Mesenteric fat pad (tissue), 1 donor: ENCODE measurements around the gene HHLA2. TPM values are rescaled to one million over a fixed set of nuclear protein-coding genes. Genes with fewer than 3 reads are reported as not detected.
"Not testable (repeated sequence)": the region's sequence is repeated elsewhere in the genome, so short reads cannot be mapped to it uniquely, and the experiment has no call there.

Experiments
- DNase-seq: peaks from one replicate; pipeline ENCODE4 v3.0.0-alpha.2; 2020; ENCODE audit warnings: low spot score
- total RNA-seq: library from RNA; stranded (reverse); fragmentation: NEBNext Ultra II Directional; extraction: Animal tissue kit (Norgen Biotek cat#: 25700); gene quantifications from one replicate; pipeline ENCODE4 v1.2.1, GENCODE V29; 2021
- donor health status: DM: yes; HTN: yes; CAD: no.

The HHLA2 gene
- total RNA-seq, 1 donor from 2014 or later, result 0.32 TPM

- no peak for DNase-seq
Measured at GRCh38 chr3:108341911-108342310, 45.6 kb downstream of the HHLA2 start.

GRCh38 chr3:108342837-108343486 lies 46.6 kb downstream of the HHLA2 start:
- no peak for DNase-seq

GRCh38 chr3:108343491-108343890 lies 47.1 kb downstream of the HHLA2 start:
- DNase-seq, result no peak

GRCh38 chr3:108345492-108346205 lies 49.3 kb downstream of the HHLA2 start:
- no peak for DNase-seq

- DNase-seq, result no peak
Measured at GRCh38 chr3:108346301-108347227, 50.2 kb downstream of the HHLA2 start.

- DNase-seq, result no peak
Measured at GRCh38 chr3:108352176-108352575, 55.8 kb downstream of the HHLA2 start.

- no peak for DNase-seq
Measured at GRCh38 chr3:108354562-108354961, 58.2 kb downstream of the HHLA2 start.

GRCh38 chr3:108357042-108357441 lies 60.7 kb downstream of the HHLA2 start:
- DNase-seq, result no peak

- no peak for DNase-seq
Measured at GRCh38 chr3:108359011-108359410, 62.7 kb downstream of the HHLA2 start.

- no peak for DNase-seq
Measured at GRCh38 chr3:108376026-108376425, 79.7 kb downstream of the HHLA2 start.

GRCh38 chr3:108377384-108377783 lies 81.0 kb downstream of the HHLA2 start:
- DNase-seq, result no peak

- no peak for DNase-seq
Measured at GRCh38 chr3:108378153-108378951, 82.0 kb downstream of the HHLA2 start.

- DNase-seq, result not testable (repeated sequence)
Measured at GRCh38 chr3:108378952-108379342, 82.6 kb downstream of the HHLA2 start.

GRCh38 chr3:108380128-108380795 lies 83.9 kb downstream of the HHLA2 start:
- no peak for DNase-seq

- DNase-seq, result no peak
Measured at GRCh38 chr3:108381529-108382140, 85.3 kb downstream of the HHLA2 start.

GRCh38 chr3:108383306-108383705 lies 87.0 kb downstream of the HHLA2 start:
- no peak for DNase-seq

- DNase-seq, result no peak
Measured at GRCh38 chr3:108387063-108387462, 90.7 kb downstream of the HHLA2 start.

- no peak for DNase-seq
Measured at GRCh38 chr3:108388136-108389132, 92.1 kb downstream of the HHLA2 start.

GRCh38 chr3:108389372-108389771 lies 93.0 kb downstream of the HHLA2 start:
- DNase-seq, result no peak
